H9 (cell line): ENCODE results near the gene TP53. TPM values are rescaled to one million over a fixed set of nuclear protein-coding genes. Genes with fewer than 3 reads are reported as not detected.

ENCODE experiments used
- DNase-seq: peaks from one replicate; pipeline ENCODE4 v3.0.0-alpha.2; 2017
- H2AFZ ChIP-seq: one replicate; pipeline ENCODE4 v1.6.1; 2013; ENCODE audit warnings: mild to moderate bottlenecking, low read length, control low read depth, moderate library complexity
- H2AK5ac ChIP-seq: 2 replicates; pipeline ENCODE4 v1.6.1; 2013; ENCODE audit warnings: low read length, control low read depth, mixed read lengths; ENCODE audit not compliant: insufficient read length
- H2BK120ac ChIP-seq: one replicate; pipeline ENCODE4 v1.6.1; 2013; ENCODE audit warnings: low read depth, mild to moderate bottlenecking, low read length, control low read depth, inconsistent platforms; ENCODE audit not compliant: poor library complexity, severe bottlenecking
- H2BK12ac ChIP-seq: 2 replicates; pipeline ENCODE4 v1.6.1; 2013; ENCODE audit warnings: low read length, control low read depth, mixed read lengths, low read depth; ENCODE audit not compliant: insufficient read length
- H2BK15ac ChIP-seq: 2 replicates; pipeline ENCODE4 v1.6.1; 2013; ENCODE audit warnings: low read depth, low read length, control low read depth
- H2BK20ac ChIP-seq: one replicate; pipeline ENCODE4 v1.6.1; 2013; ENCODE audit warnings: low read depth, mild to moderate bottlenecking, low read length, control low read depth, inconsistent platforms; ENCODE audit not compliant: poor library complexity, severe bottlenecking
- H2BK5ac ChIP-seq: 2 replicates; pipeline ENCODE4 v1.6.1; 2013; ENCODE audit warnings: low read length, control low read depth, mixed read lengths; ENCODE audit not compliant: insufficient read length
- H3K14ac ChIP-seq: 2 replicates; pipeline ENCODE4 v1.6.1; 2013; ENCODE audit warnings: low read length, control low read depth; ENCODE audit not compliant: insufficient read depth
- H3K18ac ChIP-seq: 2 replicates; pipeline ENCODE4 v1.6.1; 2013; ENCODE audit warnings: low read depth, mild to moderate bottlenecking, mixed read lengths, low read length, control low read depth; ENCODE audit not compliant: insufficient read length
- H3K23ac ChIP-seq: 2 replicates; pipeline ENCODE4 v1.6.1; 2013; ENCODE audit warnings: low read length, control low read depth, mixed read lengths, low read depth; ENCODE audit not compliant: insufficient read length
- H3K23me2 ChIP-seq: 2 replicates; pipeline ENCODE4 v1.6.1; 2013; ENCODE audit warnings: low read depth, mild to moderate bottlenecking, mixed read lengths, low read length, control low read depth; ENCODE audit not compliant: insufficient read length, poor library complexity, severe bottlenecking
- H3K27ac ChIP-seq: 2 replicates; pipeline ENCODE4 v1.5.1; 2013; ENCODE audit warnings: low read length, control low read depth, mixed read lengths, low read depth; ENCODE audit not compliant: insufficient read length
- H3K27me3 ChIP-seq: 2 replicates; pipeline ENCODE4 v1.6.1; 2013; ENCODE audit warnings: low read length, control low read depth, inconsistent platforms; ENCODE audit not compliant: insufficient read depth
- H3K4ac ChIP-seq: 2 replicates; pipeline ENCODE4 v1.6.1; 2013; ENCODE audit warnings: low read depth, mild to moderate bottlenecking, control low read depth, inconsistent platforms, low read length, moderate library complexity
- H3K4me1 ChIP-seq: 2 replicates; pipeline ENCODE4 v1.6.1; 2013; ENCODE audit warnings: low read length, control low read depth, inconsistent platforms; ENCODE audit not compliant: insufficient read depth
- H3K4me2 ChIP-seq: 2 replicates; pipeline ENCODE4 v1.6.1; 2013; ENCODE audit warnings: low read length, control low read depth, mixed read lengths; ENCODE audit not compliant: insufficient read length, insufficient read depth
- H3K56ac ChIP-seq: 2 replicates; pipeline ENCODE4 v1.6.1; 2013; ENCODE audit warnings: low read depth, mild to moderate bottlenecking, mixed read lengths, low read length, control low read depth; ENCODE audit not compliant: insufficient read length
- H3K79me1 ChIP-seq: 2 replicates; pipeline ENCODE4 v1.6.1; 2013; ENCODE audit warnings: low read depth, mild to moderate bottlenecking, moderate library complexity, low read length, control low read depth, inconsistent platforms; ENCODE audit not compliant: insufficient read depth, poor library complexity, severe bottlenecking
- H3K79me2 ChIP-seq: 2 replicates; pipeline ENCODE4 v1.6.1; 2013; ENCODE audit warnings: low read length, control low read depth, inconsistent platforms; ENCODE audit not compliant: insufficient read depth
- H3K9ac ChIP-seq: 2 replicates; pipeline ENCODE4 v1.6.1; 2013; ENCODE audit warnings: low read length, control low read depth, mixed read lengths; ENCODE audit not compliant: insufficient read length; ENCODE audit errors: extremely low read depth
- H3K9me3 ChIP-seq: one replicate; pipeline ENCODE4 v1.6.1; 2013; ENCODE audit warnings: low read depth, low read length, inconsistent platforms; ENCODE audit not compliant: control insufficient read depth
- H3T11ph ChIP-seq: one replicate; pipeline ENCODE4 v1.6.1; 2013; ENCODE audit warnings: mild to moderate bottlenecking, low read length, control low read depth, inconsistent platforms
- H4K20me1 ChIP-seq: one replicate; pipeline ENCODE4 v1.6.1; 2013; ENCODE audit not compliant: control insufficient read depth, insufficient read length, insufficient read depth
- H4K5ac ChIP-seq: 2 replicates; pipeline ENCODE4 v1.6.1; 2013; ENCODE audit warnings: low read depth, mild to moderate bottlenecking, mixed read lengths, low read length, control low read depth; ENCODE audit not compliant: insufficient read length
- H4K8ac ChIP-seq: replicated peaks from 2 replicates; pipeline ENCODE4 v1.6.1; 2013; ENCODE audit warnings: low read length, control low read depth, mixed read lengths, low read depth; ENCODE audit not compliant: insufficient read length
- H4K91ac ChIP-seq: 2 replicates; pipeline ENCODE4 v1.6.1; 2013; ENCODE audit warnings: low read depth, mild to moderate bottlenecking, moderate library complexity, mixed read lengths, low read length, control low read depth; ENCODE audit not compliant: insufficient read length
- H3K27ac Mint-ChIP-seq, 3 experiments: 2 replicates in 2 of 3; 3 replicates in 1 of 3; pipeline ENCODE4 v1.8.0; 2020 to 2021; ENCODE audit warnings: mixed read lengths in 3 of 3, mild to moderate bottlenecking in 1 of 3, moderate library complexity in 1 of 3
- H3K27me3 Mint-ChIP-seq: 2 replicates; pipeline ENCODE4 v1.8.0; 2021; ENCODE audit warnings: low read depth, mild to moderate bottlenecking, moderate library complexity, mixed read lengths
- H3K36me3 Mint-ChIP-seq, 3 experiments: 2 replicates in 2 of 3; 3 replicates in 1 of 3; pipeline ENCODE4 v1.8.0; 2020 to 2021; ENCODE audit warnings: low read depth in 3 of 3, mixed read lengths in 3 of 3; ENCODE audit not compliant: insufficient read depth in 1 of 3
- H3K4me1 Mint-ChIP-seq, 2 experiments: 2 replicates each; pipeline ENCODE4 v1.8.0; 2020; ENCODE audit warnings: mixed read lengths in 2 of 2
- H3K4me3 Mint-ChIP-seq, 2 experiments: 2 replicates in 1 of 2; 3 replicates in 1 of 2; pipeline ENCODE4 v1.8.0; 2020 to 2021; ENCODE audit warnings: mild to moderate bottlenecking in 2 of 2, mixed read lengths in 2 of 2, moderate library complexity in 1 of 2
- H3K9me3 Mint-ChIP-seq, 2 experiments: 2 replicates in 1 of 2; 3 replicates in 1 of 2; pipeline ENCODE4 v1.8.0; 2020; ENCODE audit warnings: mild to moderate bottlenecking in 2 of 2, mixed read lengths in 2 of 2, moderate library complexity in 1 of 2
- CTCF ChIP-seq: fragments of 200-600 bp; sonication (generic); conservative IDR thresholded peaks from 3 replicates; pipeline ENCODE4 v1.8.0; 2021; ENCODE audit warnings: antibody characterized with exemption, mild to moderate bottlenecking
- WGBS: extraction: QIAGEN DNeasy Blood & Tissue Kit; methylation state at CpG from one replicate; pipeline ENCODE4 v1.1.7; 2013; ENCODE audit warnings: missing lambda C conversion rate, low lambda C conversion rate, mixed read lengths; ENCODE audit not compliant: insufficient read length; ENCODE audit errors: extremely low coverage; 5-methylcytosine and 5-hydroxymethylcytosine counted together
- total RNA-seq: library from RNA; stranded (reverse); gene quantifications from 2 replicates; pipeline ENCODE4 v1.2.1, GENCODE V29; 2021

TP53 gene
- total RNA-seq, 1 experiment from 2014 or later, result 163 TPM

GRCh38 chr17:7716901-7717755 is 29.8 kb upstream of the TP53 start, which contains the start of gene DNAH2:
Gene DNAH2 (plus strand): TSS chr17:7717744. CDS start chr17:7719735, 1,991 bp downstream.
- H3K4ac ChIP-seq, result no peak within 1 kb of the TSS

More at GRCh38 chr17:7716901-7717755, 29.8 kb upstream of the TP53 start, which contains the start of gene DNAH2:
- Histone ChIP-seq H3T11ph (no peak within 1 kb of the TSS), H4K5ac (no peak within 1 kb of the TSS), H3K79me1 (no peaks in the 10 kb centered on the region), H4K91ac (no peak within 1 kb of the TSS), H2BK20ac (no peak within 1 kb of the TSS), H3K18ac (peak within 1 kb of the TSS; percentile 71), H4K8ac (no peak within 1 kb of the TSS), H2AFZ (no peak within 1 kb of the TSS), H3K9me3 (no peaks in the 10 kb centered on the region), H3K23ac (no peak within 1 kb of the TSS), H3K27me3 (no peaks in the 10 kb centered on the region; the same call in 1 of the 2 replicates), H2BK5ac (no peak within 1 kb of the TSS), H2BK12ac (no peak within 1 kb of the TSS), H3K9ac (no peak within 1 kb of the TSS), H3K23me2 (peaks cover 8% of the 10 kb centered on the region), H3K79me2 (no peaks in the 10 kb centered on the region), H3K14ac (peak within 1 kb of the TSS; percentile 75), H2BK120ac (no peak within 1 kb of the TSS), H2AK5ac (no peak within 1 kb of the TSS), H3K56ac (no peak within 1 kb of the TSS), H3K4me2 (peak within 1 kb of the TSS; percentile 83), H3K27ac (no peak within 1 kb of the TSS), H3K4me1 (no peaks in the 10 kb centered on the region; the same call in 1 of the 2 replicates), H2BK15ac (no peak within 1 kb of the TSS), H4K20me1 (no peaks in the 10 kb centered on the region)
- Mint-ChIP-seq H3K27ac (peak within 1 kb of the TSS in 2 of 3 experiments; percentile 52 to 93; a peak in 3 of 7 replicates), H3K4me1 (peaks cover 35 to 55% of the 10 kb centered on the region in 2 experiments), H3K4me3 (peak within 1 kb of the TSS; percentile 78 to 87), H3K36me3 (no peaks in the 10 kb centered on the region), H3K9me3 (no peaks in the 10 kb centered on the region), H3K27me3 (peaks cover 64% of the 10 kb centered on the region)
- peak; percentile 98 for DNase-seq
- WGBS, result no CpG with 5 or more reads among the region's 64 CpGs
- TF ChIP-seq CTCF, result peak; percentile 67
